ENCODE data around the gene NFIC.

DNA sequence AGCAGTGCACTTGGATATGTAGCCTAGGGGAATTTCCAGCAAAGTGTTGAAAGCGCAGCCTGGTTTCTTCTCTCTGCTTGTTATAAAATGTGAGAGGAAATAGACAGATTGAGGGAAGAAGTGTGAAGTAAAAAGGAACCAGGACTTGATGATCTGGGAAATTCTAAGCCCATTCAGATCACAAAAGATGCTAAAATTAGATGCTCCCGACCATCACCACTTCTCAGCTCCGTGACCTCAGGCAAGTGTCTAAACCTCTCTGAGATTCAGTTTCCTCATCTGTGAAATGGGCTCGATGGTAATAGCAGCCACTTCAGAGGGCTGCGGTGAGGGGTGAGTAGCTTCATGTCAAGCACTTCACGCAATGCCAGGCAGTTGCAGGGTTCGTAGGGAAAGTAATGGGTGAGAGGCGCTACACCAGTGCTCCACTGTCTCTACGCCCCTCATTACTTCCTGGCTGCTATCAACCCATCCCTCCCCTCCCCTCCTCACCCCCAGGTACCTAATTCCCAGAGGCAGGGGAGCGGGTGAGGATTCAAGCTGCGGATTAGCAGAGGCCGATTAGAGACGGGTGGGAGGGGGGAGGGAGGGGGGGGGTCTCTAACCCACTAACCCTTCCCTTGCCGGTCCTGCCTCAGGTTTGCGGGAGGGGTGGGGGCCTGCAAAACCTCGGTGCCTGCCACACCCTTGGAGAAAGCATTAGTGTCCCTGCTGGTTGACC lies 9.0 kb upstream of the NFIC start:
- TF ChIP-seq, protein P1, sequence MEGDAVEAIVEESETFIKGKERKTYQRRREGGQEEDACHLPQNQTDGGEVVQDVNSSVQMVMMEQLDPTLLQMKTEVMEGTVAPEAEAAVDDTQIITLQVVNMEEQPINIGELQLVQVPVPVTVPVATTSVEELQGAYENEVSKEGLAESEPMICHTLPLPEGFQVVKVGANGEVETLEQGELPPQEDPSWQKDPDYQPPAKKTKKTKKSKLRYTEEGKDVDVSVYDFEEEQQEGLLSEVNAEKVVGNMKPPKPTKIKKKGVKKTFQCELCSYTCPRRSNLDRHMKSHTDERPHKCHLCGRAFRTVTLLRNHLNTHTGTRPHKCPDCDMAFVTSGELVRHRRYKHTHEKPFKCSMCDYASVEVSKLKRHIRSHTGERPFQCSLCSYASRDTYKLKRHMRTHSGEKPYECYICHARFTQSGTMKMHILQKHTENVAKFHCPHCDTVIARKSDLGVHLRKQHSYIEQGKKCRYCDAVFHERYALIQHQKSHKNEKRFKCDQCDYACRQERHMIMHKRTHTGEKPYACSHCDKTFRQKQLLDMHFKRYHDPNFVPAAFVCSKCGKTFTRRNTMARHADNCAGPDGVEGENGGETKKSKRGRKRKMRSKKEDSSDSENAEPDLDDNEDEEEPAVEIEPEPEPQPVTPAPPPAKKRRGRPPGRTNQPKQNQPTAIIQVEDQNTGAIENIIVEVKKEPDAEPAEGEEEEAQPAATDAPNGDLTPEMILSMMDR (conservative IDR thresholded peaks at IDR 0.05; ENCODE audit: low read length) = no peak
- TF ChIP-seq EZH2phosphoT487 (IDR thresholded peaks at IDR 0.05; ENCODE audit: borderline replicate concordance) = no peak

Measured in Loucy (cell line).